GM23338 (cell line): ENCODE data around the gene RCOR1. TPM values are rescaled to one million over a fixed set of nuclear protein-coding genes. Genes with fewer than 3 reads are reported as not detected.

Experiments
- ATAC-seq: fragments of 200-7000 bp; cut with Tn5 transposase; 3 replicates; pipeline ENCODE4 v1.9.1; 2020
- DNase-seq: peaks from one replicate; pipeline ENCODE4 v3.0.0-alpha.2; 2015; ENCODE audit warnings: low spot score
- H2AFZ ChIP-seq: fragments of 200-600 bp; sonication (generic); 2 replicates; pipeline ENCODE4 v1.8.0; 2016; ENCODE audit warnings: antibody characterized with exemption, mild to moderate bottlenecking, moderate library complexity
- H3F3A ChIP-seq: fragments of 200-600 bp; sonication (generic); replicated peaks from 2 replicates; pipeline ENCODE4 v1.8.0; 2017; ENCODE audit warnings: antibody characterized with exemption, mixed run types, low read depth
- H3K27ac ChIP-seq: fragments of 200-600 bp; sonication (generic); 2 replicates; pipeline ENCODE4 v1.6.1; 2016; ENCODE audit warnings: low read depth
- H3K27me3 ChIP-seq: fragments of 200-600 bp; sonication (generic); 2 replicates; pipeline ENCODE4 v1.8.0; 2016; ENCODE audit warnings: mild to moderate bottlenecking, mixed run types, moderate library complexity; ENCODE audit not compliant: insufficient read depth
- H3K36me3 ChIP-seq: fragments of 200-600 bp; sonication (generic); 2 replicates; pipeline ENCODE4 v1.8.0; 2016; ENCODE audit warnings: mild to moderate bottlenecking; ENCODE audit not compliant: insufficient read depth
- H3K4me1 ChIP-seq: fragments of 200-600 bp; sonication (generic); 2 replicates; pipeline ENCODE4 v1.8.0; 2016; ENCODE audit warnings: mild to moderate bottlenecking, moderate library complexity; ENCODE audit not compliant: insufficient read depth
- H3K4me2 ChIP-seq: fragments of 200-600 bp; sonication (generic); 2 replicates; pipeline ENCODE4 v1.7.1; 2017; ENCODE audit warnings: mixed run types
- H3K4me3 ChIP-seq: fragments of 200-600 bp; sonication (generic); 2 replicates; pipeline ENCODE4 v1.6.1; 2016; ENCODE audit warnings: mixed run types
- H3K79me2 ChIP-seq: fragments of 200-600 bp; sonication (generic); replicated peaks from 2 replicates; pipeline ENCODE4 v1.8.0; 2017; ENCODE audit warnings: mild to moderate bottlenecking; ENCODE audit not compliant: insufficient read depth
- H3K9me2 ChIP-seq: fragments of 200-600 bp; sonication (generic); 2 replicates; pipeline ENCODE4 v1.8.0; 2017; ENCODE audit not compliant: insufficient read depth
- H4K20me1 ChIP-seq: fragments of 200-600 bp; sonication (generic); replicated peaks from 2 replicates; pipeline ENCODE4 v1.8.0; 2017; ENCODE audit warnings: mild to moderate bottlenecking; ENCODE audit not compliant: insufficient read depth
- H3K27ac Mint-ChIP-seq: 2 replicates; pipeline ENCODE4 v1.8.0; 2020; ENCODE audit warnings: inconsistent platforms, mild to moderate bottlenecking, moderate library complexity, mixed read lengths
- H3K27me3 Mint-ChIP-seq: 3 replicates; pipeline ENCODE4 v1.8.0; 2022; ENCODE audit warnings: low read depth, mild to moderate bottlenecking, moderate library complexity, mixed read lengths, inconsistent platforms; ENCODE audit not compliant: insufficient read depth, poor library complexity
- H3K36me3 Mint-ChIP-seq: 3 replicates; pipeline ENCODE4 v1.8.0; 2021; ENCODE audit warnings: low read depth, mild to moderate bottlenecking, inconsistent platforms, moderate library complexity, mixed read lengths
- H3K4me1 Mint-ChIP-seq: 3 replicates; pipeline ENCODE4 v1.8.0; 2020; ENCODE audit warnings: mild to moderate bottlenecking, inconsistent platforms, mixed read lengths
- H3K4me3 Mint-ChIP-seq: 3 replicates; pipeline ENCODE4 v1.8.0; 2021; ENCODE audit warnings: moderate library complexity, mild to moderate bottlenecking, inconsistent platforms, mixed read lengths
- H3K9me3 Mint-ChIP-seq: 3 replicates; pipeline ENCODE4 v1.8.0; 2020; ENCODE audit warnings: moderate library complexity, mild to moderate bottlenecking, inconsistent platforms, mixed read lengths
- CREB1 ChIP-seq: fragments of 250-450 bp; sonication (Bioruptor Pico); IDR thresholded peaks from 2 replicates; pipeline ENCODE4 v1.5.0; 2020; ENCODE audit warnings: low read depth, mild to moderate bottlenecking, moderate library complexity
- CTCF ChIP-seq, 2 experiments: fragments of 200-600 bp in 1 of 2; sonication (generic) in 1 of 2; conservative IDR thresholded peaks; 2 replicates each; pipeline versions ENCODE4 v1.5.1 to v1.6.1; 2016 to 2017; ENCODE audit warnings: antibody characterized with exemption in 2 of 2, low read depth in 2 of 2, mild to moderate bottlenecking in 2 of 2, moderate library complexity in 1 of 2
- ETS1 ChIP-seq: IDR thresholded peaks from 2 replicates; pipeline ENCODE4 v1.6.1; 2016; ENCODE audit warnings: antibody characterized with exemption
- REST ChIP-seq: IDR thresholded peaks from one replicate; pipeline ENCODE4 v1.6.1; 2018; ENCODE audit warnings: antibody characterized with exemption; ENCODE audit not compliant: unreplicated experiment
- STAT1 ChIP-seq: IDR thresholded peaks from one replicate; pipeline ENCODE4 v1.6.1; 2016; ENCODE audit warnings: antibody characterized with exemption; ENCODE audit not compliant: unreplicated experiment
- ZNF114 ChIP-seq: fragments of 250-450 bp; sonication (Bioruptor Pico); IDR thresholded peaks from 2 replicates; pipeline ENCODE4 v1.5.0; 2020; ENCODE audit warnings: mild to moderate bottlenecking, moderate library complexity
- polyA plus RNA-seq: library from polyadenylated mRNA; unstranded; fragments of >200 nt; fragmentation: Nextera tagmentation; extraction: Ambion mirVana; gene quantifications from 2 replicates; pipeline ENCODE4 v1.2.1, GENCODE V29; 2016
- total RNA-seq: library from RNA; depleted of rRNA; stranded (reverse); fragments of >200 nt; shearing (Covaris generic); gene quantifications from 2 replicates; pipeline ENCODE4 v1.2.3, GENCODE V29; 2014

The RCOR1 gene
- total and polyA plus RNA-seq, 2 experiments from 2014 or later, result 7.6 to 26.1 TPM

- H2AFZ ChIP-seq, result 0 out of 2 replicates have a peak overlapping the region, but pooled peaks have one; percentile 53
- ATAC-seq (peak; percentile 72), DNase-seq (peak; percentile 90)
- no peak overlapping the region; the same call in 2 of the 3 replicates for H3K4me3 Mint-ChIP-seq
- H3K4me1 ChIP-seq, result no peaks in the 10 kb centered on the region; the same call in 1 of the 2 replicates
- H3F3A ChIP-seq, result peaks cover 16% of the 10 kb centered on the region
- peaks cover 1% of the 10 kb centered on the region; the same call in 1 of the 2 replicates for H3K27me3 ChIP-seq
- no peaks in the 10 kb centered on the region for H3K79me2 ChIP-seq
- no peaks in the 10 kb centered on the region for H3K36me3 ChIP-seq
- TF ChIP-seq ETS1 (0 out of 2 replicates have a peak, but pooled peaks have one; percentile 43), CTCF (conservative IDR thresholded peaks at IDR 0.05; ENCODE audit: low read depth in 2 of 2) (peak; percentile 61 to 89), ZNF114 (CRISPR knock-in tag) (no peak), CREB1 (CRISPR knock-in tag) (peak; percentile 16; the same call in 1 of the 2 replicates)
- H3K27me3 Mint-ChIP-seq, result peaks cover 36% of the 10 kb centered on the region
- no peaks in the 10 kb centered on the region for H4K20me1 ChIP-seq
- H3K4me3 ChIP-seq, result no peak overlapping the region
- no peak overlapping the region for H3K4me2 ChIP-seq
- H3K36me3 Mint-ChIP-seq, result no peaks in the 10 kb centered on the region
- H3K9me2 ChIP-seq, result no peaks in the 10 kb centered on the region
- peaks cover 13% of the 10 kb centered on the region for H3K4me1 Mint-ChIP-seq
- H3K9me3 Mint-ChIP-seq, result no peaks in the 10 kb centered on the region; the same call in 2 of the 3 replicates
- H3K27ac Mint-ChIP-seq, result no peak overlapping the region; the same call in none of the 2 replicates
- H3K27ac ChIP-seq, result no peak overlapping the region
These were observed 180.5 kb downstream of the RCOR1 start for GRCh38 chr14:102772781-102773570.

GRCh38 chr14:102774391-102775153 is 182.1 kb downstream of the RCOR1 start:
- no peaks in the 10 kb centered on the region for H3K9me2 ChIP-seq
- no peak overlapping the region for H3K4me2 ChIP-seq
- H3F3A ChIP-seq, result peaks cover 16% of the 10 kb centered on the region
- H4K20me1 ChIP-seq, result no peaks in the 10 kb centered on the region
- Mint-ChIP-seq H3K4me3 (no peak overlapping the region), H3K36me3 (no peaks in the 10 kb centered on the region), H3K9me3 (no peaks in the 10 kb centered on the region; the same call in 2 of the 3 replicates), H3K27me3 (peaks cover 36% of the 10 kb centered on the region), H3K27ac (peak overlapping the region; percentile 73; the same call in 1 of the 2 replicates), H3K4me1 (peaks cover 26% of the 10 kb centered on the region)
- H3K36me3 ChIP-seq, result no peaks in the 10 kb centered on the region
- H3K4me1 ChIP-seq, result peaks cover 13% of the 10 kb centered on the region
- TF ChIP-seq CTCF (conservative IDR thresholded peaks at IDR 0.05; ENCODE audit: low read depth in 2 of 2), result peak; percentile 72 to 81
- TF ChIP-seq STAT1, result no peak
- no peak for TF ChIP-seq REST
- peaks cover 15% of the 10 kb centered on the region for H3K27me3 ChIP-seq
- no peak overlapping the region for H2AFZ ChIP-seq
- no peak overlapping the region for H3K27ac ChIP-seq
- DNase-seq, result peak; percentile 85
- peak; percentile 59 for ATAC-seq
- no peak overlapping the region for H3K4me3 ChIP-seq
- H3K79me2 ChIP-seq, result peaks cover 11% of the 10 kb centered on the region
